ENCODE measurements around the gene GPD2.
"Not testable (repeated sequence)": the region's sequence is repeated elsewhere in the genome, so short reads cannot be mapped to it uniquely, and the experiment has no call there.

The GPD2 gene

DNA sequence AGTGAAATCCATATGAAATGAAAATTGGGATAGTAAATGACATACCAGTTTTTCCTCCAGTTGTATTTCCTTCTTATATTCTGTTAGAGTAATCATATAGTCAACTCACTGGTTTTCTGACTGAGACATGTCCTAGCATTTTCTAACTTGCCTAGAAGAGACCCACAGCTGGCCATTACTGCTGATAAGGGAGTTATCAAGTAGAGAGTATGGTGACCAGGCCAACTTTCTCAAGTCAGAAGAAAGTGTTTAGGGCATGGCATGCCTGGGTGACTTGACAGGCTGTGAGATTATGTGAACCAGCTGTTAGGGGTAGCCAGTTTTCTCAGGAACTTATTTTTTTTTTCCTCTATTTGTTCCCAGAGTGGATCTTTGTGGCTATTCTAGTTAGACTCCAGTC is 81.2 kb downstream of the GPD2 start:
- intact Hi-C loops (cut with DNase I) = no loop called here
- DNase-seq = no peak

DNA sequence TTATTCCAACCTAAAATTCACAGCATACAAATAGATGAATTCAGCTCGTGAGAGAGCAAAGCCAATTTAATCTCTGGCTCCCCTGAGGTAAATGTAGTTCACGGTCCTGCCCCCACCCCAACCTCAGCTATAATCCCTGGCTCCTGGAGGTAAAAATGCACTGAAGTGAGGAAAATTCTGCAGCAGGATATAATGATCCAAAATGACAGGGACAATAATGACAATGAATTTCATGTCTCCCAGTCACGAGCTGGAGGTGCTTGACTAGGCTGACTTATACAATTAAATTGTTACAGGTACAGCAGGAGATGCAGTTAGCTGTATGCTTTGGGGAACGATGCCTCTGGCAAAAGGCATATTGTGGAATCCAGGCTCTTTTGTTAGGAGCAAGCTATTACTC is 82.0 kb downstream of the GPD2 start:
- intact Hi-C loops (cut with DNase I) = no loop called here
- DNase-seq = no peak

DNA sequence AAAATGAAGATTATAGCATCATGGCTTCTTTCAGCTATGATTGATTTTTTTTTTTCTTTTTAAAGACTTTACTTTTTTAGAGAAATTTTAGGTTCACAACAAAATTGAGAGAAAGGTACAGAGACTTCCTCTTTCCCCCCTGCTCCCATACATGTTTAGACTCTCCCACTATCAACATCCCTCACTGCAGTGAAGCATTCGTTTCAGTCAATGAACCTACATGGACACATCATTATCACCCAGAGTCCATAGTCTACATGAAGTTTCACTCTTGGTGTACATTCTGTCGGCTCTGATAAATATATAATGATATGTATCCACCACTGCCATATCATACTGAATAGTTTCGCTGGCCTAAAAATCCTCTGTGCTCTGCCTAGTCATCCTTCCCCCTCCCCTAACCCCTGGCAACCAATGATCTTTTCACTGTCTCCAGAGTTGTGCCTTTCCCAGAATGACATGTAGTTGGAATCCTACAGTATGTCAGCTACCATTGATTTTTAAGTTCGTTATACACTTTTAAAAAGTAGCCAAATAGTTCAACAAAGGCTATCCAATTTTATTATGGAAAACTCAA is 86.8 kb downstream of the GPD2 start:
- DNase-seq = no peak
- intact Hi-C loops (cut with DNase I) = no loop called here

DNA sequence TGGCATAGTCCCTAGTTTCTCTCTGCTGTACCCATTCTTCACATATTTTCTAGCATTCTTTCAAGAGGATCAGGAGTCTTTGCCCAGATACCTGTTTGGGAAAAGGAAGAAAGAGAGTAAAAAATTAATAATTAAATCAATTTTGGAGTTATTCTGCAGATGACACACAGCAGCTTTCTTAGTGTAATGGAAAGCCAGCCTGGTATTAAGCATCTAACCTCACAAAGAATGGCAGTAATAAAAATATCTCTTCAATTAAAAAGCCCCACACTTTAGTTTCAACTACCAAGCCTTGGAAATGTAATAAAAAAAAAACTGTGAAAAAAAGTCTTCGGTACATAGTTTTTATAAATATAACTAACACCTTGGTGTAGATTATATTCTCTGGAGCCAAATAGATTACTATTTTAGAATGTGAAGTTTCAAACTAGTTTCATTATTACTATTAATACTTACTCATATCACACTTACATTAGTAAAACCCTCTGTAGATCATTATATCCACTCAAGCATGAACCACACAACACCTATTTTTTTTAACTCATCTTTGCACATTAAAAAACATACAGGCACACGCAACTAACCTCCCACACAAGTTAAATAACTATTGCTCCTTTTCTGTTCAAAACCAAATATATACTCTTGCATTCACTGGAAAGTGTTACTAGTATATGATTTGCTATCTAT is 90.9 kb downstream of the GPD2 start:
- DNase-seq = no peak
- intact Hi-C loops (cut with DNase I) = no loop called here

DNA sequence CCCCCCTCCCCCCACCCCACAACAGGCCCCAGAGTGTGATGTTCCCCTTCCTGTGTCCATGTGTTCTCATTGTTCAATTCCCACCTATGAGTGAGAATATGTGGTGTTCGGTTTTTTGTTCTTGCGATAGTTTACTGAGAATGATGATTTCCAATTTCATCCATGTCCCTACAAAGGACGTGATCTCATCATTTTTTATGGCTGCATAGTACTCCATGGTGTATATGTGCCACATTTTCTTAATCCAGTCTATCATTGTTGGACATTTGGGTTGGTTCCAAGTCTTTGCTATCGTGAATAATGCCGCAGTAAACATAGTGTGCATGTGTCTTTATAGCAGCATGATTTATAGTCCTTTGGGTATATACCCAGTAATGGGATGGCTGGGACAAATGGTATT is 92.4 kb downstream of the GPD2 start:
- intact Hi-C loops (cut with DNase I); DNase-seq: not testable (repeated sequence)

DNA sequence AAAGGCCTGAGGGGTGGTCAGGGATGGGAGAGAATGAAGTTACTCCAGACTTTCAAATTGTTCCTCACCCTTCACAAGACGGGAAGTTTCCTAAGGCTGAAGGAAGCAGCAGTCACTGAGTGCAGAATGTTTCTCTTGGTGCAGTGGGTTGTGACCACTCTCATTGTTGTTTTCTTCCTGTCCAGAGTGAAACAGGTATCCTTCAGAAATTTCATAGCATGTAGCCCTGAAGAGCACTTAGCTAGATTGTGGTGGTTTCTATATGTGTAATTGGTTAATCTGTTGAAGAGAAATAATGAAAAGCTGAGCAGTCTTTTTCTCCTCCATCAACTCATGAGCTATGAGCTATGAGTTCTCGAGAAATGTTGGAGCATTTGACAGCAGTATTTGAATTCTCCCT is 96.8 kb downstream of the GPD2 start:
- DNase-seq = no peak
- intact Hi-C loops (cut with DNase I) = no loop called here

DNA sequence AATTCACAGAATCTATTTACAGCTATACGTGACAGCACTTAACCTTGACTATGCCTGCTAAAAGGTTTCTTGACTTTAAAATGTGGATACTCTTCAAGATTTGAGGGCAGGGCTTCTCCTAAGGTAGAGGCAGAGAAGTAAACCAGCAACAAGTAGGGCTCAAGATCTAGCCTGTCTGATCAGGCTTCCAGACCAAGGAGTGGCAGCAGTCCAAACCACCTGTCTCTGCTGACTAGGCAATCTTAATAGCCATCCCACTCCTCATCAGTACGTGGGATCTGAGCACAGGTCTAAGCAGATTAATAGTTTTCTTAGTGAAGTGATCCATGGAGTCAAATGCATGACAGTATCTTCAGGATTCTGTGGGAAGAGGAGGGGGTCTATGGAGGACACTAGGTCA is 100.4 kb downstream of the GPD2 start:
- DNase-seq = no peak
- intact Hi-C loops (cut with DNase I) = no loop called here

DNA sequence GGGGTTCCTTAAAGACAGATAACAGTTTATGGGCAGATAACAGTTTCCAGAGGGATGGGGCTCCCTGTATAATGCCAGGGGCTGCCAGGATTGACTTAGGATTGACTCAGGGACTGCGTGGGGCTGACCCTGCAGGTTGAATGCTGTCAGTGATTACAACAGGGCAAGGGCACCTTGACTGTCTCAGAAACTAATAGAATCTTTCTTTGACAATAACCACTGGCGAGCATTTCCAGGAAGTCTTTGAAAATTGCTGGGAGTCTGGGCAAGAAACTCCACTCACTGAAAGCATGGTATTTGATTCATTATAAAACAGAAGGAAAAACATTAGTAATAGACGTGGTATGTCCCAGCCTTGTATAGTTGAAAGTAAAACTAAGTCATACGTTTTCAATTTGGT is 101.0 kb downstream of the GPD2 start:
- no peak for DNase-seq
- intact Hi-C loops (cut with DNase I) = no loop called here

DNA sequence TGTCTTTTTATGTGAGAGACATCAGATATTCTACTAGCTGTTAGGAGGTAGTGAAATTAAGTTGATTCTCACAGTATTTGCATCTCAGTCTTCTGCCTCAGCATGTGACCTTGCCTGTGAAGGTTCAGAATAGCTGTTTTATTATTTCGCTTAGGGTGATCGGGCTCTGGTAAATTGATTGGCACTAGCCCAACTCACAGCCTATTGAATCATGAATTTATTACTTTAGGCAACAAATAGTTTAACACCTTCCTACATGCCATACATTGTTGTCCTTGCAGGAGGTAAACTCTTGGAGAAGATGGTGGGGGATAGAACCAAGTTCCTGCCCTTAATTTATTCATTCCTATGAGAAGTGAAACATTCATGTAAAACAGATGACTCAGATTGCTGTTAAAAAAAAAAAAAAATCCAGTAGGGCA is 101.9 kb downstream of the GPD2 start:
- intact Hi-C loops (cut with DNase I) = no loop called here
- no peak for DNase-seq

DNA sequence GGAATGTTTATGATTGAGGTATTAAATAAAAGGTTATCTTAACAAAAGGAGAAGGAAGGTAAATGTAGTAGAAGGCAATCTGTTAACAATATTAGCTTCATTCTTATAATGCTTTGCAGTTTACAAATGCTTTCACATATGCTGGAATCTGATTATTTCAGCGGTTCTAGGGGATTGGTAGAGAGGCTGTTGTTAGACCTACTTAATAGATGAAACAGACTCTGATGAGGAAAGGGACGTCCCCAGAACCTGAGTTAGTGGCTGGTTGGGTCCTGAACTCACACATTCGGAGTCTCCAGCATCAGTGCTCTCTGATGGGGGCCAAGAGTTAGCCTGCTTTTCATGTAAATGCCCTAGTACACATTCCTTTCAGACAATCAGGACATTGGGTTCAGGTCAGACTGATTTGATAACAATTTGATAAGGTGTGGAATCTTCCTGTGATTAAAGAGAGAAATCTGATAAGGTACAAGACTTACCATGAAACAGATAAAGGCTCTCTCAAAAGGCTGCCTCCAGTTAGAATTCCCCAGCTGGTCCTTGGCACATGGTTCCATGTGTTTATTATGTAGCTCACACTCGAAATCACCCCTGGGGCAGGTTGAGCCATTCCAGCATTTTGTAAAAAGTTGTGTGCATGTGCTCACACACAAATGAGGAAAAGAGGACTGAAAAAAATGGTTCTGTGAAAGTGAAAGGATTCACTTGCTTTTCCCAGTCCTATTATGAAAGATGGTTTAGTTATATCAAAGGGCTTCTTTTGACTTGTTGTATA is 103.1 kb downstream of the GPD2 start:
- intact Hi-C loops (cut with DNase I) = no loop called here
- DNase-seq = no peak

DNA sequence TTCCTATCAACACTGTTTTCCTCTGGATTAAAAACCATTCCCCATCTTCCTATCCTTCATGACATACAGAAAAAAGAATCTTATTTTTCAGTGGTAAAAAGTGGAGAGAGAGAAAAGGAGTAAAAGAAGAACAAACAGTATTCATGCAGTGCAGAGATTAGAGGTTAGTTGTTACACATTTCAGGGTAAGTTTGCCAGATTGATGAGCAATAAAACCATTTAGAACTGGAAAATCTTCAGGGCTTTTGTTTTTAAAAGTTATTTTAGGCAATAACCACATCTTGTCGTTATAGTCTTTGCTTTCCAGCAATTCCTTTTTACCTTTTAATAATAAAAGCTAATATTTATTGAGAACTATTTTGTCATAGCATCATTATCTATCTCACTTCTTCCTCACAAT is 104.5 kb downstream of the GPD2 start:
- intact Hi-C loops (cut with DNase I) = no loop called here
- no peak for DNase-seq

DNA sequence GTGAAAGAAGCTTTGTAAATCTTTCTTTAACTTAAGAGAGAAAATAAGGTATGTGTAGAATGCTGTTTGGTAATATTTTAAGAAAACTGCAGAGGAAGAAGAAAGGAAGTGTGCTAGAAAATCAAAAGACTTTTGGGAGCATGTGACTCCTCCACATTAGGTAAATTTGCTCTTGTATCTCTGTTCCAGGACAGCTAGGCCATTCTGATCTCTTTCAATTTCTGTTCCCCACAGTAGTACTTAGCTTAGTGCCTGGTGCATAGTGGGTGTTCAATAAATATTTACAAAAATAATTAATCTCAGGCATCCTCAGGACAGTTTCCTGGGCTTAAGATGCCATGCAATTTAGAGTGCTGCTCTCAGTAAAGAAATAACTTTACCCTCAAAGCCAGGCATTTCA is 105.0 kb downstream of the GPD2 start:
- no peak for DNase-seq
- intact Hi-C loops (cut with DNase I) = no loop called here

DNA sequence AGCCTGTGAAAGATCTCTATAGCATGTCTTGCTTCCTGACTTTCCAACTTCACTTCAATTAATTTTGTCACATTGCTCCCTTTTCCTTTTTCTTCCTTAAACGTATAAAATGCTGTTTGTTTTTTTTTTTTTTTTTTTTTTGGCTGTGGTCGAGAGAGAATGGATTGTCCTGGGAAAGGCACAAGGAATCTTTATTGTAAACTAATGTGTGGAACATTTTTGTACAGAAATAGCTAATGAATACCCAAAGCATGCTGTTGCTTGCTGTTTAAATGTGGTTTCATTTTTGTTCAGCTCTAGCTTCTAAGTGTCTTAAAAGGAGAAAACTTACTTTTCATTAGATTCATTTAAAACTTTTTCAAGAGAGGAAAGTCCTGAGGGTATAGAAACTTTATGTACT is 105.5 kb downstream of the GPD2 start:
- intact Hi-C loops (cut with DNase I) = no loop called here
- no peak for DNase-seq

DNA sequence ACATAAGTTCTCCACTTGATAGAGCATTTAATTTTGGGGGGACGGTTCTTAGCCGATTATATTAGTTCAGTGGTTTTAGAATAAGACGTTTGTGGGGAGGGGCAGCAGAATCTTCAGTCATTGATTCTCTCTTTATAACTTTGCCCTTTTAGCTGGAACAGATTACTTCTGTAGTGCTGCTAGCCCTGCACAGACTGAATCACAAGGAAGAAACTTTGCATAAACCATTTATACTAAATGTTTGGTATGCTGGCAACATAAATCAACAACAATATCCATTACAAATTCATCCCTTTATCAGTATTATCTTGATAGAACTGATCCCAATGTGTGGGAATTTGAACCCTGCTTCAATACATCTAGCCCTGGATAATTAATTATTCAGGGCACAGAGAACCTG is 112.2 kb downstream of the GPD2 start:
- DNase-seq = no peak
- intact Hi-C loops (cut with DNase I) = no loop called here

DNA sequence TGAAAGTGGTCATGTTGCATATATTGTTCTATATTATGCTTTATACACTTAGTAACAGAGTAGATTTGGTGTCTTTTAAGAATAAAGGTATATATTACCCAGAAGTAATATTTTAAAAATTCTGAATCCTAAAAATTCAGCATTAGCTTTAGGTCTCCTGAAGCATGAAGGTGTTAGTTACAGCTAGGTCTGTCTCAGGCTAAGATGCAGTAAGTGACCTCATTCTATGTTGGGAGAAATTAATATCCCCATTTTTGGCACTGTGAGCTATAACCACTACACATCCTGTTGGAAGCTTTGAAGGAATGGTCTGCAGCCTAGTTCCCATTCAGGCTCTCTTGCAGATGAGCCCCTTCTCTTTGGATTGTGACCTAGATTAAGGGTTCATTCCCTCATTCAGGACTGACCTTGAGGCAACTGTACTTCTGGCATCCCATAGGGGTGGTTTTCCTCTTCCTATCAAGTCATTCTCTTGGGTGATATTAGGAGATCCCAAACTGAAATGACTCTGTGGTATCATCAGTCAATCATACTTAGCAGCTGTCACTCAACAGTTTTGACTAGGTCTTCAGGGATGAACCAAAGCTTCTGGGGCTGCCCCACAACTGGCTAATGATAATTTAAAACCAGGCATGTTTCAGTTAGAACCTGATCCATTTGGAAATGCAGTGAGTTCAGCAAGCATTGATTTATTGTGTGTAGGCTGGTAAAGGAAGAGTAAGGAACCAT is 117.7 kb downstream of the GPD2 start:
- DNase-seq = no peak
- intact Hi-C loops (cut with DNase I) = no loop called here

DNA sequence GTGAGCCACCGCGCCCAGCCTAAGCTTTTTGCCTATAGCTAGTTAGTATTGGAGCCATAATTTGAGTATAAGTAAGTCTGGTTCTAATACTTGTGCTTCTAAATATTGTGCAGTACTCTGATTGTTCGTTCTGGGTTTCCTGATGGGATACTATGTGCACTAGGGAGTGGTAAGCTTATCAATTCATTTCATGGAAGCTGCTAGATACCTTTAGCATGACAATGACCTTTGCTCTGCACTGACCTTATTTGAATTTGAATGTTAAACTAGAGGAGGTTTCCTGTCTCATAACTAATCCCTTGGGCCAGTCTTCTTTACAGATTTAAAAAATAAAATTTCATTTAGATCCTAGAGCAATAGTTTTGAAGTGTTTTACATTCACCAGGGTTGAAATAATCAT is 125.1 kb downstream of the GPD2 start:
- intact Hi-C loops (cut with DNase I) = no loop called here

DNA sequence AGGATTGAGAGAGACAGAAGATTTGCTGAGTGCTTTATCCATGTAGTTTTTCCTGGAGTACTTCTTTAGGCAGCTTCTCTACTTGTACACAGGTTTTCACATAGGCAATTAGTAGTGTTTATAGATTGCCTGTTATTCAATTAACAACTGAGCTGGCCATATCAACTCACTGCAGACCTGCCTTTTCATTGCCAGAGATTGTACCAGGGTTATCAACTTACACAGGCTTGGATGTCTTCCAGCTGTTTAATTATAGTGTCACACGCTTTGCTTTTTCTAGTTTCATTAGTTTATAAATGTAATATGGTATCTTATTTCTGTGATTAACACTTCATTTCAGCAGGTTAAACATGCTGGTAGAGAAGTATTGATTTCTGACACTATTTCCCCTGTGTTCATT is 125.9 kb downstream of the GPD2 start:
- intact Hi-C loops (cut with DNase I) = no loop called here
- DNase-seq = no peak

More for the DNA sequence above, 125.1 kb downstream of the GPD2 start:
- no peak for DNase-seq

DNA sequence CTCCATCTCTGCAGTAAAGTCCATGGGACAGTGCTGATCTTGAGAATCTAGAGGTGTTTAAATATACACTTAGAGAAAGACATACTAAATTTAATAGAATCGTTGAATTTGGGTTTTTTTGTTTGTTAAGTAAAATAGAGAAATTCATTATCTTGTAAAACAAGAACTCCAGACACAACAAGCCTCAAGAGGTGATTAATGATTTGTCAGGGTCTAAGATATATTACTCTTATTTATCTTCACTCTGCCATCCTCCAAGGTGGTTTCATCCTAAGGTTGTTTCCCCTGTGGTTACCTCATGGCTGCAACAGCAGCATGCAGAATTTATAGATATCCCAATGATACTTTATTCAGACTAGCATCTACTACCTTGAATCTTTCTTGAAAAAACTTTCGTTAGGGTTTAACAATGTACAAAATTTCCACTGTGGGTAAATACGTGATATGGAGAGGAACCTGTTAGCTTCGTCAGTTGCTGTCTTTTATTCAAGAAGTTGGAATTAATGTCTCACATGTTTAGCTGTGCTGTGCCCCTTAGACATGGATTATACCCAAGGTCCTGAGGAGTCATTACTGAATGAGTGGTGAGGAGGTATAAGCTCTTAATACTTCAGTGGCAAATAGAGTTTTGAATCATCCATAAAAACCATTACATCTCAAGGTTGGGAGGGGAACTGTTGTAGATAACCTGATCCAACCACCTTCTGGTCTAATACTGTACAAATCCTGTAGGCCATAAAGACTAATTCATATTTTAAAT is 128.0 kb downstream of the GPD2 start:
- intact Hi-C loops (cut with DNase I) = no loop called here
- no peak for DNase-seq

DNA sequence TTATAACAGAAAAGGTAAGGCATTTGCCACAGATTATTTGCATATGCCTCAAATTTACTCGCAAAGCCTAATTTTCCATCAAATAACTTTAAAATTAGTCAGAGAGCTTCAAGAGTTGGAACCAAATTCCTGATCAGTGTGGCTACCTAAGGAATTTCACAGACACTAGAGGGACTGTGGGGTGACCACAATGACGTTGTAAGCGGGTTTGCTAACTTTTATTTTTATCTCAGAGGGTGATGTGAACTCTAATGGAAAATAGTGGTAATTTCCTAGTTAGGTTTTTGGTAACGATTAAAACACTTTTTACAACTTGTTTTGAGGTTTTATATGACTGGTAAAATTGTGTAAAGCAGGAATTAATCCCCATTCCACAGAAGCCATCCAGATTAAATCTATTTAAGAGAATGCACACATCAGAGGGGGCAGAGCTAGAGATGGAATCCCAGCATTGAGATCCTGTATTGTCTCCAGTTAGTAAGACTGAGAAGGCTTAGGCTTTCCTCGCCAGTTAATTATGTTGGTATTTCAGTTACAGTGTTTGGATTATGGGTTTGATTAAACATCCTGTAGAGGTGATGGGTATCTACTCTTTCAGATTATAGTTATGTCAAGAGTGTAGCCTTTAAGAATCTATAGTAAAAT is 129.0 kb downstream of the GPD2 start:
- intact Hi-C loops (cut with DNase I) = no loop called here
- DNase-seq = no peak

DNA sequence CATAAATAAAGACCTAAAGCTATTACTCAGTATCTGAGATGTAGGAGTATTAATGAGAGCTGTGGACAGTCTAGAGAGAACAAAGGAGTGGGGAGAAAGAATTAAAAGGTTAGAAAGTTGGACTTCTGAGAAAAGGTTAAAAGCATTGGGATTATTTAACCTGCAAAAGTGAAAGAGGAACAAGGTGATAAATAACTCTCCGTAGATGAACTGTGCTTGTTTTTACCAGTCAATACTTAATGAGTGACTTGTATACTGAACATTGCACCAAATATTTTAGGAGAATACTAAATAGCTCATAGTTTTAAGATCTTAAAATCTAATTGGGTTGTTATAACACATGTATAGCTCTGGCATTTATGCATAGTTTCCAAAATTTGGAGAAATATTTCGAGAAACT is 137.5 kb downstream of the GPD2 start:
- intact Hi-C loops (cut with DNase I) = no loop called here
- no peak for DNase-seq
